ENCODE results near the gene ABCA12. TPM values are rescaled to one million over a fixed set of nuclear protein-coding genes. Genes with fewer than 3 reads are reported as not detected.

ABCA12 gene
- total and polyA plus RNA-seq, 5 donors from 2014 or later, result not detected

DNA sequence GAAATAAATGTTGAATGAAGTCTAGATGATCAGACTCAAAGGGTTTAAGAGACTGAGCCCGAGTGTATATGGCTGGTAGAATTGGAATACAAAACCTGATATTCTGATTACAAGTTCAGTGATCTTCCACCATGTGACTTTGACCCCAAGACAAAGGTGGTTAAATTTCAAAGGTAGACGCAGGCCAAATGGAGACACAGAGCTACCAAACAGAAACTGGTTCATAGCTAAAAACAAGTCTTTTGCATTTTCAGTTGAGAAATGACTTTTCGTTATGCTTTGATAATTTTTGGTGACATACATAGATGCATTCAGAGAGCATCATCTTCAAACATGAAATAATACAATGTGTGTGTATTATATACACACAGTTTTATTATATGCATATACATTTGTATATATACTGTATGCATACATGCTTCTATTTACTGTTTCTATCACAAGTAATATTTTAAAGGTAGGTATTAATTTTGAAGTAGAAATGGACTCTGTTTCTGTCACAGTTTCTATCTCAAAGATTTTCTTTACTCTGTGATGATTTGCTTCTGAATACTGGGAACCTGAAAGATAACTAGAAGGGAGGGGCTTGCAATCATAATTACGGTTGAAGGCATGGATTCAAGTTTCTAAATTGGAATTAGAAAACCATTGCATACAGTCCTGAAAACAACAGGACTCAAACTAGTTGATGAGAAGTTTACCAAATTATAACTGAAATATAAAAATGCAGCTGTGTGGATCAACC lies 142.3 kb downstream of the ABCA12 start:
- ATAC-seq (ENCODE audit: low read depth in 2 of 2) (no peak), DNase-seq (no peak)
- no peak overlapping the region for H3K27ac ChIP-seq (ENCODE audit: insufficient read depth, low read length, poor library complexity, severe bottlenecking)
- H3K9me3 ChIP-seq (ENCODE audit: control insufficient read depth in 2 of 2, low read length in 2 of 2), result no peaks in the 10 kb centered on the region
- Mint-ChIP-seq H3K27me3 (no peaks in the 10 kb centered on the region), H3K9me3 (no peaks in the 10 kb centered on the region), H3K4me3 (no peak overlapping the region), H3K27ac (no peak overlapping the region), H3K4me1 (no peaks in the 10 kb centered on the region), H3K36me3 (no peaks in the 10 kb centered on the region)
- no peaks in the 10 kb centered on the region for H3K27me3 ChIP-seq (ENCODE audit: control insufficient read depth, insufficient read depth, low read length)
- no peaks in the 10 kb centered on the region for H3K36me3 ChIP-seq (ENCODE audit: control insufficient read depth, insufficient read depth, low read length)
- H3K4me1 ChIP-seq (ENCODE audit: control insufficient read depth, insufficient read depth, low read length, poor library complexity, severe bottlenecking), result no peaks in the 10 kb centered on the region
- H3K4me3 ChIP-seq (ENCODE audit: low read depth, low read length), result no peak overlapping the region

DNA sequence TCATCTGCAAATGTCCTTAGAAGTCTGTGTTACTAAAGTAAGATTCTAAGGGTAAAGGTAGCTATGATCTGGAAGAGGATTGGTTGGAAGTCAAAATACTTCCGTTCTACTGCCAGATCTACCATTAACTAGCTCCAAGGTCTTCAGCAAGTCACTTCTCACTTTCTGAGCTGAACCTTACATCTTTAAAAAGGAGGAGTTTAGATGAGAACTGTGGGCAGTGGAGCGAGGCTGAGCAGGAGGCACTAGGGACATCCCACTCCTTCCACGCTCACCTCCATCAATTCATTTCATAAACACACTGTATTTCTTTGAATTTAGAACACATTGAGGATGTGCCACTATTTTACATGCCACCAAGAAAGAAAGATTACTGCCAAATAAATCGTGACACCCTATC lies 143.0 kb downstream of the ABCA12 start:
- peaks cover 0 to 4% (median 0%) of the 10 kb centered on the region in 7 donors for H3K9me3 Mint-ChIP-seq
- no peak overlapping the region for H3K4me3 Mint-ChIP-seq
- no peak overlapping the region for H3K4me3 ChIP-seq (ENCODE audit: low read depth, low read length)
- no peaks in the 10 kb centered on the region for H3K4me1 Mint-ChIP-seq
- no peaks in the 10 kb centered on the region for H3K36me3 Mint-ChIP-seq
- H3K27ac Mint-ChIP-seq, result no peak overlapping the region
- ATAC-seq (ENCODE audit: low read depth in 2 of 2) (no peak), DNase-seq (no peak)
- H3K4me1 ChIP-seq (ENCODE audit: control insufficient read depth, insufficient read depth, low read length, poor library complexity, severe bottlenecking), result no peaks in the 10 kb centered on the region
- no peaks in the 10 kb centered on the region for H3K36me3 ChIP-seq (ENCODE audit: control insufficient read depth, insufficient read depth, low read length)
- no peaks in the 10 kb centered on the region for H3K9me3 ChIP-seq (ENCODE audit: control insufficient read depth in 2 of 2, low read length in 2 of 2)
- no peak overlapping the region for H3K27ac ChIP-seq (ENCODE audit: insufficient read depth, low read length, poor library complexity, severe bottlenecking)
- H3K27me3 Mint-ChIP-seq, result no peaks in the 10 kb centered on the region
- H3K27me3 ChIP-seq (ENCODE audit: control insufficient read depth, insufficient read depth, low read length), result no peaks in the 10 kb centered on the region

DNA sequence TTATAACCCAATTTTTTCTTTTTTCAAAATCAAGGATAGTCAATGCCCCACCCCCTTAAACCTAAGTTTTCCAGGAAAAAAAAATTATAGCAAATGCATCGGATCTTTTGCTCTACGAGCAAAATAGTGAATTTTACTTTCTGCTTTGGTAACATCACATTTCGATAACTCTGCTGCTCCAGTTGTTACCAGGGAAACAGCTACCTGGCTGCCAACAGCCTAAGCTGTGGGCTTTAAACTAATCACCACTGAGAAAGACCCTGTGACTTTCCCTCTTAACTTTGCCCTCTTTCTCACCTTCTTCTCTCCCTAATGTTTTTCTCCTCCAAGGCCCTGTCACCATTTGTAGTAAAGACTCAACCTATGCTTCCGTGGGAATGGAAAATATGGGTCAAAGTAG lies 145.5 kb downstream of the ABCA12 start:
- H3K9me3 Mint-ChIP-seq, result peaks cover 0 to 5% (median 0%) of the 10 kb centered on the region in 7 donors
- Histone ChIP-seq H3K4me1 (ENCODE audit: control insufficient read depth, insufficient read depth, low read length, poor library complexity, severe bottlenecking) (no peaks in the 10 kb centered on the region), H3K36me3 (ENCODE audit: control insufficient read depth, insufficient read depth, low read length) (no peaks in the 10 kb centered on the region), H3K27ac (ENCODE audit: insufficient read depth, low read length, poor library complexity, severe bottlenecking) (no peak overlapping the region), H3K4me3 (ENCODE audit: low read depth, low read length) (no peak overlapping the region), H3K9me3 (ENCODE audit: control insufficient read depth in 2 of 2, low read length in 2 of 2) (no peaks in the 10 kb centered on the region), H3K27me3 (ENCODE audit: control insufficient read depth, insufficient read depth, low read length) (no peaks in the 10 kb centered on the region)
- DNase-seq (no peak), ATAC-seq (ENCODE audit: low read depth in 2 of 2) (no peak)
- H3K4me1 Mint-ChIP-seq, result no peaks in the 10 kb centered on the region
- no peaks in the 10 kb centered on the region for H3K36me3 Mint-ChIP-seq
- H3K27ac Mint-ChIP-seq, result no peak overlapping the region
- H3K27me3 Mint-ChIP-seq, result no peaks in the 10 kb centered on the region
- no peak overlapping the region for H3K4me3 Mint-ChIP-seq

DNA sequence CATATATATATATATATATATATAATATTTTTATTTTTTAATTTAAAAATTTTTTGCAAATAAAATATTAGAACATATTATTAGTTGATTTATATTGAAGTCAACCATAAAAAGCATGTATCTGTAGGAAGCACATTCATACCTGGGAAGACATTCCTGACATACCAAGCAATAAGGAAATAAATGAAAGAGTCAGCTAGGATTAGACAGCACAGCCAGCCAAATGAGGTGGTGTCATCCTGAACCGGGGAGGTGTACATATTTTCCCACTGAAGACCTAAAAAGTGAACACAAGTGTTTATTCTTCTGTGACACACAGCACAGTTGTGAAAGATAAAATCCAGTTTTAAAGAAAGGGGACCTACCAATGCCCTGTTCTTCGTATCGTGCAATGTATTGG lies 149.2 kb downstream of the ABCA12 start:
- Histone ChIP-seq H3K27me3 (ENCODE audit: control insufficient read depth, insufficient read depth, low read length) (no peaks in the 10 kb centered on the region), H3K9me3 (ENCODE audit: control insufficient read depth in 2 of 2, low read length in 2 of 2) (no peaks in the 10 kb centered on the region), H3K4me3 (ENCODE audit: low read depth, low read length) (no peak overlapping the region), H3K36me3 (ENCODE audit: control insufficient read depth, insufficient read depth, low read length) (no peaks in the 10 kb centered on the region), H3K27ac (ENCODE audit: insufficient read depth, low read length, poor library complexity, severe bottlenecking) (no peak overlapping the region), H3K4me1 (ENCODE audit: control insufficient read depth, insufficient read depth, low read length, poor library complexity, severe bottlenecking) (no peaks in the 10 kb centered on the region)
- no peak for DNase-seq
- no peaks in the 10 kb centered on the region for H3K27me3 Mint-ChIP-seq
- no peak overlapping the region for H3K27ac Mint-ChIP-seq
- peaks cover 0 to 5% (median 0%) of the 10 kb centered on the region in 7 donors for H3K9me3 Mint-ChIP-seq
- no peak for ATAC-seq (ENCODE audit: low read depth in 2 of 2)
- H3K4me3 Mint-ChIP-seq, result no peak overlapping the region
- H3K4me1 Mint-ChIP-seq, result no peaks in the 10 kb centered on the region
- H3K36me3 Mint-ChIP-seq, result no peaks in the 10 kb centered on the region

DNA sequence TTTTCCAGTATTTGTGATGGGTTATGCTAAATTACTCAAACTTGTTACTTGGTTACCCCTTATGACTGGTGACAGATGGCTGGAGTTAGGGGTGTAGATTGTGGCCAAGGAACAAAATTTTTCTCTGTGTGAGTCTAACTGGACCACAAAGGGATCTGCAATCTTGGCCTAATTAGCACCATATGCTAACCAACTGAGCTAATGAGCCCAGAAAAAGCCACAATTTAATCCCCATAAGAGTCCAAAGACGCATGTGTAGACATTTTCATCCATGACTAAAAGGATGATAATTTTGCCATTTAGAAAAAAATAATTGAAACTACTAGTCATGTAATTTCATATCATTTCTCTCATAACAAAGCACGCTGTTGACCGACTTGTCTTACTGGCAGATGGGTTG lies 151.2 kb downstream of the ABCA12 start:
- no peak overlapping the region for H3K27ac ChIP-seq (ENCODE audit: insufficient read depth, low read length, poor library complexity, severe bottlenecking)
- DNase-seq (no peak), ATAC-seq (ENCODE audit: low read depth in 2 of 2) (no peak)
- no peaks in the 10 kb centered on the region for H3K36me3 Mint-ChIP-seq
- H3K27ac Mint-ChIP-seq, result no peak overlapping the region
- H3K4me3 ChIP-seq (ENCODE audit: low read depth, low read length), result no peak overlapping the region
- H3K27me3 ChIP-seq (ENCODE audit: control insufficient read depth, insufficient read depth, low read length), result no peaks in the 10 kb centered on the region
- H3K4me1 ChIP-seq (ENCODE audit: control insufficient read depth, insufficient read depth, low read length, poor library complexity, severe bottlenecking), result no peaks in the 10 kb centered on the region
- no peak overlapping the region for H3K4me3 Mint-ChIP-seq
- peaks cover 0 to 5% (median 0%) of the 10 kb centered on the region in 7 donors for H3K9me3 Mint-ChIP-seq
- H3K4me1 Mint-ChIP-seq, result no peaks in the 10 kb centered on the region
- no peaks in the 10 kb centered on the region for H3K36me3 ChIP-seq (ENCODE audit: control insufficient read depth, insufficient read depth, low read length)
- H3K9me3 ChIP-seq (ENCODE audit: control insufficient read depth in 2 of 2, low read length in 2 of 2), result no peaks in the 10 kb centered on the region
- no peaks in the 10 kb centered on the region for H3K27me3 Mint-ChIP-seq

- Histone ChIP-seq H3K27me3 (ENCODE audit: control insufficient read depth, insufficient read depth, low read length) (no peaks in the 10 kb centered on the region), H3K4me1 (ENCODE audit: control insufficient read depth, insufficient read depth, low read length, poor library complexity, severe bottlenecking) (no peaks in the 10 kb centered on the region), H3K9me3 (ENCODE audit: control insufficient read depth in 2 of 2, low read length in 2 of 2) (no peaks in the 10 kb centered on the region), H3K4me3 (ENCODE audit: low read depth, low read length) (no peak overlapping the region), H3K36me3 (ENCODE audit: control insufficient read depth, insufficient read depth, low read length) (no peaks in the 10 kb centered on the region), H3K27ac (ENCODE audit: insufficient read depth, low read length, poor library complexity, severe bottlenecking) (no peak overlapping the region)
- Mint-ChIP-seq H3K27me3 (no peaks in the 10 kb centered on the region), H3K36me3 (no peaks in the 10 kb centered on the region), H3K4me1 (no peaks in the 10 kb centered on the region), H3K4me3 (no peak overlapping the region), H3K27ac (no peak overlapping the region), H3K9me3 (peaks cover 0 to 3% (median 0%) of the 10 kb centered on the region in 7 donors)
- DNase-seq, result no peak
- no peak for ATAC-seq (ENCODE audit: low read depth in 2 of 2)
Observed at GRCh38 chr2:214985619-214986018, 152.8 kb downstream of the ABCA12 start.

DNA sequence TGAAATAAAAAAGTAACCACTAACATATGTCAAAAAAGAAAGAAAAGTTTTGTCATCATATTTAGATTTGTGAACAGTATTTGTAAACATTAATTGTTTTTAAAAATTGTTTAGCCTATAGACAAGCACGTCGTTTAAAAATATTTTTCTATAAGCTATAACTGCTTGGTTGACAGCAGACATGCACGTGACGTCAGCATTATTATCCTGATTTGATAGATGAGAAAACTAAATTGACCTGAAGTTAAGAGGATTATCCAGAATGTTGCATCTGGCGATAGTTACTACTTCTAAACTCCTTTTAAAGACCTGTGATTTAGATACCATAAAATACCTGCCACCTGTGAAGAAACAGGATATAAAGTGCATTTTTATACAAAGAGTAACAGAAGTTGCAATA lies 172.0 kb downstream of the ABCA12 start:
- H3K27ac ChIP-seq (ENCODE audit: insufficient read depth, low read length, poor library complexity, severe bottlenecking), result no peak overlapping the region
- H3K36me3 ChIP-seq (ENCODE audit: control insufficient read depth, insufficient read depth, low read length), result no peaks in the 10 kb centered on the region
- ATAC-seq (ENCODE audit: low read depth in 2 of 2), result no peak
- no peak for DNase-seq
- H3K9me3 ChIP-seq (ENCODE audit: control insufficient read depth in 2 of 2, low read length in 2 of 2), result no peaks in the 10 kb centered on the region
- H3K4me3 Mint-ChIP-seq, result no peak overlapping the region
- H3K4me3 ChIP-seq (ENCODE audit: low read depth, low read length), result no peak overlapping the region
- no peaks in the 10 kb centered on the region for H3K27me3 ChIP-seq (ENCODE audit: control insufficient read depth, insufficient read depth, low read length)
- H3K27me3 Mint-ChIP-seq, result no peaks in the 10 kb centered on the region
- peaks cover 0 to 20% (median 3%) of the 10 kb centered on the region in 7 donors for H3K9me3 Mint-ChIP-seq
- H3K36me3 Mint-ChIP-seq, result no peaks in the 10 kb centered on the region
- H3K27ac Mint-ChIP-seq, result no peak overlapping the region
- no peaks in the 10 kb centered on the region for H3K4me1 Mint-ChIP-seq
- no peaks in the 10 kb centered on the region for H3K4me1 ChIP-seq (ENCODE audit: control insufficient read depth, insufficient read depth, low read length, poor library complexity, severe bottlenecking)

GRCh38 chr2:214960677-214961076 lies 177.7 kb downstream of the ABCA12 start:
- Mint-ChIP-seq H3K27ac (no peak overlapping the region), H3K9me3 (peaks cover 0 to 20% (median 5%) of the 10 kb centered on the region in 7 donors), H3K36me3 (no peaks in the 10 kb centered on the region), H3K4me1 (no peaks in the 10 kb centered on the region), H3K27me3 (no peaks in the 10 kb centered on the region), H3K4me3 (no peak overlapping the region)
- H3K9me3 ChIP-seq (ENCODE audit: control insufficient read depth in 2 of 2, low read length in 2 of 2), result no peaks in the 10 kb centered on the region
- no peaks in the 10 kb centered on the region for H3K4me1 ChIP-seq (ENCODE audit: control insufficient read depth, insufficient read depth, low read length, poor library complexity, severe bottlenecking)
- ATAC-seq (ENCODE audit: low read depth in 2 of 2) (no peak), DNase-seq (no peak)
- H3K4me3 ChIP-seq (ENCODE audit: low read depth, low read length), result no peak overlapping the region
- H3K27ac ChIP-seq (ENCODE audit: insufficient read depth, low read length, poor library complexity, severe bottlenecking), result no peak overlapping the region
- peaks cover 2% of the 10 kb centered on the region for H3K27me3 ChIP-seq (ENCODE audit: control insufficient read depth, insufficient read depth, low read length)
- H3K36me3 ChIP-seq (ENCODE audit: control insufficient read depth, insufficient read depth, low read length), result no peaks in the 10 kb centered on the region
